Mucosa of descending colon (tissue), 3 donors: Measurements from ENCODE around the gene WDR13. TPM values are rescaled to one million over a fixed set of nuclear protein-coding genes. Genes with fewer than 3 reads are reported as not detected.
A peak's percentile ranks its signal among the peaks of the same experiment; 100 is the strongest.

ENCODE experiments used
- ATAC-seq: fragments of 200-7000 bp; cut with Tn5 transposase; one replicate; pipeline ENCODE4 v1.9.1; 2020; ENCODE audit warnings: mild to moderate bottlenecking, moderate library complexity
- DNase-seq, 3 donors: peaks; one replicate each; pipeline ENCODE4 v3.0.0-alpha.2; 2020
- H3K36me3 ChIP-seq: fragments of 200-600 bp; one replicate; pipeline ENCODE4 v1.8.0; 2021; ENCODE audit warnings: low read depth, mild to moderate bottlenecking
- H3K4me1 ChIP-seq: fragments of 200-600 bp; one replicate; pipeline ENCODE4 v1.8.0; 2021; ENCODE audit warnings: low read depth, mild to moderate bottlenecking
- H3K4me3 ChIP-seq: fragments of 200-600 bp; one replicate; pipeline ENCODE4 v1.8.0; 2021; ENCODE audit warnings: mild to moderate bottlenecking
- H3K9me3 ChIP-seq: fragments of 200-600 bp; one replicate; pipeline ENCODE4 v1.8.0; 2021; ENCODE audit warnings: mild to moderate bottlenecking
- CTCF ChIP-seq: fragments of 200-600 bp; IDR thresholded peaks from one replicate; pipeline ENCODE4 v1.8.0; 2022; ENCODE audit warnings: antibody characterized with exemption, mild to moderate bottlenecking
- intact Hi-C, 2 donors: fragments of 100-400 bp; cut with DNase I in 1 of 2; cut with micrococcal nuclease in 1 of 2; formaldehyde crosslinking; loops; one replicate each; pipeline versions ENCODE4 v1.11.0 to v1.11.1; 2022; cut with DNase I, micrococcal nuclease
- total RNA-seq, 3 donors: library from RNA; stranded (reverse); fragmentation: NEBNext Ultra II Directional in 2 of 3; extraction: Animal tissue kit (Norgen Biotek cat#: 25700) in 2 of 3; gene quantifications; one replicate each; pipeline versions ENCODE4 v1.2.1 to v1.2.4, GENCODE V29; 2021 to 2023
- donor health status: DM: no; HTN: no; CAD: no; lungs with moderate emphysema.
- donor health status: DM: no; HTN: no; CAD: no.
- donor health status: DM: no; HTN: yes; CAD: no.

Gene WDR13
- total RNA-seq, 3 donors from 2014 or later: 124 to 139 (median 128) TPM

- ATAC-seq: no peak
- intact Hi-C loops: no loop called here
- peak in 1 of 3 donors; percentile 42 for DNase-seq
- Histone ChIP-seq H3K4me3 (no peak overlapping the region), H3K9me3 (no peaks in the 10 kb centered on the region), H3K4me1 (no peaks in the 10 kb centered on the region), H3K36me3 (no peaks in the 10 kb centered on the region)
- no peak for TF ChIP-seq CTCF
Measured at GRCh38 chrX:48598614-48599013, 1.3 kb downstream of the WDR13 start.

- no peaks in the 10 kb centered on the region for H3K36me3 ChIP-seq
- no peaks in the 10 kb centered on the region for H3K4me1 ChIP-seq
- intact Hi-C loops: no loop called here
- no peak overlapping the region for H3K4me3 ChIP-seq
- TF ChIP-seq CTCF: no peak
- DNase-seq (no peak), ATAC-seq (no peak)
- H3K9me3 ChIP-seq: no peaks in the 10 kb centered on the region
Measured at GRCh38 chrX:48599341-48599740, 2.0 kb downstream of the WDR13 start.

GRCh38 chrX:48600226-48600625 lies 2.9 kb downstream of the WDR13 start:
- no peak overlapping the region for H3K4me3 ChIP-seq
- H3K36me3 ChIP-seq: no peaks in the 10 kb centered on the region
- H3K9me3 ChIP-seq: no peaks in the 10 kb centered on the region
- H3K4me1 ChIP-seq: no peaks in the 10 kb centered on the region
- intact Hi-C loops: no loop called here
- no peak for DNase-seq
- no peak for ATAC-seq
- TF ChIP-seq CTCF: no peak

GRCh38 chrX:48601741-48602394 lies 4.6 kb downstream of the WDR13 start:
- ATAC-seq: no peak
- Histone ChIP-seq H3K36me3 (no peaks in the 10 kb centered on the region), H3K4me3 (no peak overlapping the region), H3K4me1 (no peaks in the 10 kb centered on the region), H3K9me3 (no peaks in the 10 kb centered on the region)
- TF ChIP-seq CTCF: no peak
- no peak for DNase-seq
- intact Hi-C loops: no loop called here

- intact Hi-C loops: no loop called here
- Histone ChIP-seq H3K4me1 (no peaks in the 10 kb centered on the region), H3K4me3 (no peak overlapping the region), H3K9me3 (no peaks in the 10 kb centered on the region), H3K36me3 (no peaks in the 10 kb centered on the region)
- TF ChIP-seq CTCF: no peak
- ATAC-seq (no peak), DNase-seq (no peak)
Measured at GRCh38 chrX:48604701-48605100, 7.4 kb downstream of the WDR13 start.

- TF ChIP-seq CTCF: no peak
- no peaks in the 10 kb centered on the region for H3K4me1 ChIP-seq
- H3K4me3 ChIP-seq: no peak overlapping the region
- no peaks in the 10 kb centered on the region for H3K9me3 ChIP-seq
- no peaks in the 10 kb centered on the region for H3K36me3 ChIP-seq
- DNase-seq (no peak), ATAC-seq (no peak)
- intact Hi-C loops: no loop called here
Measured at GRCh38 chrX:48606091-48606490, 8.8 kb downstream of the WDR13 start.
